Activated CD4-positive, CD25-positive, alpha-beta regulatory T cell treated with anti-CD3 and anti-CD28 coated beads, Interleukin-2, amount 50 U/mL, for 16 hours (primary cell): ENCODE measurements around the gene GNG14.
"Not testable (repeated sequence)": the region's sequence is repeated elsewhere in the genome, so short reads cannot be mapped to it uniquely, and the experiment has no call there.

ENCODE experiments used
- DNase-seq: peaks from one replicate; pipeline ENCODE4 v3.0.0-alpha.2; 2020; ENCODE audit warnings: low read depth, low spot score

GNG14 gene

GRCh38 chr19:12696366-12697335 lies 8.9 kb downstream of the GNG14 start, which contains the start of gene FBXW9:
TSS of gene FBXW9 (minus strand) at chr19:12696631. CDS start at chr19:12696581, 50 bp downstream.
- peak; percentile 97 for DNase-seq

DNA sequence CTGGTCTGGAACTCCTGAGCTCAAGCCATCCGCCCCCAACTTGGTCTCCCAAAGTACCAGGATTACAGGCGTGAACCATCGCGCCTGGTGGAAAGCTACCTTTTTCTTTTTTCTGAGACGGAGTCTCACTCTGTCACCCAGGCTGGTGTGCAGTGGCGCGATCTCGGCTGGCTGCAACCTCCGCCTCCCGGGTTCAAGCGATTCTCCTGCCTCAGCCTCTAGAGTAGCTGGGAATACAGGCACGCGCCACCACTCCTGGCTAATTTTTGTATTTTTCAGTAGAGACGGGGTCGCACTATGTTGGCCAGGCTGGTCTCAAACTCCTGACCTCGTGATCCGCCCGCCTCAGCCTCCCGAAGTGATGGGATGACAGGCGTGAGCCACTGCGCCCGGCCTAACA lies 9.6 kb downstream of the GNG14 start:
- not testable (repeated sequence) for DNase-seq

DNA sequence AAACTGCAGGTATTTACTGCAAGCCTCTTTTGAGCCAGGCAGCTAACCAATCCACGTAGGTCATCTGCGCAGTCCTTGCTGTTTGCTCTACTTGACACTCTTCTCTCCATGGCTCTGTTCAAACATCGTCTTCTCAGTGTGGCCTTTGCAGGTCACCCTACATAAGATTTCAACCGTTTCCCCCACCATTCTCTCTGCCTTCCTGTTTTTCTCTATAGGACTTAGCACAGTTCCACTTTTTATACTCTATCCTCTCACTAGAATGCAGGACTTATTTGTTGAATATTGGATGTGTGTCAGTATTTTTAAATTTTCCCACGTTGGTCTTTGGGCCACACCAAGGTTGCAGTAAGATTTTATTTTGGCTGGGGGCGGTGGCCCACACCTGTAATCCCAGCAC lies 10.3 kb downstream of the GNG14 start:
- DNase-seq: no peak

DNA sequence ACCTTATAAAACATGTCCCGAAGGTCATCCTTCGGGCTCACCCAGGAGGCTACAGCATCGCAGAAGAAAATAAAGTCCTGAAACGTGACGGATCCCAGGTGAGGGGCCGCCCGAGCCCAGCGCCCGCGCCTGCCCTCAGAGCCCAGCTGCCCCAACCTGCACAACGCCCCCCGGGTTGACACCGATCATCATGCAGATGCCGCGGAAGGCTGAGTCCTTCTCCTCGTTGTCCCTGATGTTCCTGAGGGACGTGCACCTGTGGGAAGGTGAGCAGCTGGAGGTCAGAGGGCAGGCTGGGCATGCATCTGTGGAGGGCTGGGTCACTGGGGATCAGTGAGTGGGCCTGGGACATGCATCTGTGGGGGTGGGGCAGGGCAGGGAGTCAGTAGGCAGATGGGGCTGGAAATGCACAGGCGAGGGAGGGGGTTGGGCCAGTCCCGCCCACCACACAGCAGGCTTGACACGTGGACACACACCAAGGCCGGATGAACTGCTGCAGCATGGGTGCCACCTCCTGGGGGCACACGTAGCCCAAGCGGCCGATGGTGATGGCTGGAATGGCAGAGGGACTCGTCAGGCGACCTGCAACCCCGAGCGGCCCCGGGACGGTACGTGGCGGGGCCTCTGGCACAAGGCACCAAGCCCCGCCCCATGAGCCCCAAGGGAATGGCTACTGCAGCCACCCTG lies 13.9 kb downstream of the GNG14 start:
- no peak for DNase-seq

DNA sequence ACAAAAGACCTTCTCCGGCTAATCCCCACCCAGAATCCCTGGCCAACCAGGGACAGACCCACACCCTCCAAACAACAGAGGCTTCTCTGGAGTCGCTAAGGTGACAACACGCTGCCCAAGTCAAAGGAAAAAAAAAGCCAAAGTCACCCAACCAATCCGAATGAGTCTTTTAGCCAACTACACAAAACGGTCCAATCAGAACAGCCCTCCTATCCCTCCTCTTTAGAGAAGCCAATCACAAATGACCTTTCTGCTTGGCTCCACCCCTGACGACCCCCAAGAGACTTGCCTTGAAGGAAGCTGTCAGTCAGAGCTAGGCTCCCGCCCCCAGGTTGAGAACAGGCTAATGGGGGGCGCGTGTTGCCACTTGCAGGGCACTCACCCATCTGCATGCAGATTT lies 15.2 kb downstream of the GNG14 start:
- DNase-seq: no peak

- no peak for DNase-seq
These were observed 17.4 kb downstream of the GNG14 start for GRCh38 chr19:12705169-12705568.

DNA sequence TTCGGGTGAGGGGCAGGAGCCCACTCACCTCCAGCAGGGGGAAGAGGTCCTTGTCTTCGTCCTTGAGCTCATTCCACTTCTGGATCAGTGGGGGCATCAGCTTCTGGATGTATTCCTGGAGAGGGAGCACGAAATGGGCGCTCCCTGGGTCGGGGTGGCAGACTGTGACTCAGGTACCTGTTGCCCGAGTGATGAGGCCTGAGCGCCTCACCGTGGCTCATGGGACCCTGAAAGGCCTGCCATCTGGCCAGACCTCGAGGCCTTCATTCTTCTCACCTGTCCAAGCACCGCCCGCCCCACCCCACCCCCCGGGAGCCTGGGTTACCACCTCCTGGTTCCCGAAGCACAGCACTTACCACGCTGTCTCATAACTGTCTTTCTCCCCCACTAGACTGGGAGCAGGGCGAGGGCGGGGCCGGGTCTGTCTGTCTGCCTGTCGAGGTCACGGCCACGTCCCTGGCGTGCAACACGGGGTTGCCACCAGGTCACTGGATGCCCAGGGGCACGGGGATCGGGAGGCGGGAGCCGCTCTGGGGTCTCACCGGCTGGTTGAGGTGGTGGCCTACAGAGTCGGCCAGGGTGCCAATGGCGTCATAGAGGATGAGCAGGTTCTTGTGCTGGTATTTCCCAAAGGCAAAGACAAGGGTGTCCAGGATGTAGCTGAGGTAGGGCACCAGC lies 18.0 kb downstream of the GNG14 start:
- no peak for DNase-seq

- no peak for DNase-seq
These were observed 18.5 kb downstream of the GNG14 start for GRCh38 chr19:12706332-12706718.

GRCh38 chr19:12708641-12709040 lies 20.8 kb downstream of the GNG14 start:
- DNase-seq: no peak

DNA sequence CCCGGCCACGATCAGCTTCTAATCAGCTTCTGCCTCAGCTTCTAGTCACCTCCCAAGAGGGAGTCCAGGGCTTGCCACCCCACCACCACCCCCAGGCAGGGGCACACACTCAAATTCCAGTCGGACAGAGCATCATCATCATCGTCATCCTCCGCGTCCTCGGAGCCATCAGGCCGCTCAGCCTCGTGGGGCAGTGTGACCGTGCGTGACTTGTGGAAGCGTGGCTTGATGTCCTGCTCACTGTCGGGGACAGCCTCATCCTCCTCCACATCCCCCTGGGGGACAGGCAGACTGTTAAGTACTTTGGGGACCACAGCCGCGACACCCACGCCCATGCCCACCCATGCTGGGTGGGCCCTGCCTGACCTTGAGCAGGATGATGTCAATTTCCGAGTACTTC lies 23.4 kb downstream of the GNG14 start:
- DNase-seq: no peak

DNA sequence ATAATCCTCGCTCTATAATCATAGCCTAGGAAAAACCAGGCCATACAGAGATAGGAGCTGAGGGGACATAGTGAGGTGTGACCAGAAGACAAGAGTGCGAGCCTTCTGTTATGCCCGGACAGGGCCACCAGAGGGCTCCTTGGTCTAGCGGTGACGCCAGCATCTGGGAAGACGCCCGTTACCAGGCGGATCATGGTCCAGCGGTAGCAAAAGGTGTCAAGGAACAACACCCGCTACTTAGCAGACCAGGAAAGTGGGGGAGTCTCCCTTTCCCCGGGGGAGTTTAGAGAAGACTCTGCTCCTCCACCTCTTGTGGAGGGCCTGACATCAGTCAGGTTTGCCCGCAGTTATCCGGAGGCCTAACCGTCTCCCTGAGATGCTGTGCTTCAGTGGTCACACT lies 24.3 kb downstream of the GNG14 start:
- DNase-seq: not testable (repeated sequence)

- not testable (repeated sequence) for DNase-seq
These were observed 25.5 kb downstream of the GNG14 start for GRCh38 chr19:12713304-12713703.

GRCh38 chr19:12715102-12715501 lies 27.3 kb downstream of the GNG14 start:
- no peak for DNase-seq

GRCh38 chr19:12715929-12716328 lies 28.1 kb downstream of the GNG14 start:
- no peak for DNase-seq

DNA sequence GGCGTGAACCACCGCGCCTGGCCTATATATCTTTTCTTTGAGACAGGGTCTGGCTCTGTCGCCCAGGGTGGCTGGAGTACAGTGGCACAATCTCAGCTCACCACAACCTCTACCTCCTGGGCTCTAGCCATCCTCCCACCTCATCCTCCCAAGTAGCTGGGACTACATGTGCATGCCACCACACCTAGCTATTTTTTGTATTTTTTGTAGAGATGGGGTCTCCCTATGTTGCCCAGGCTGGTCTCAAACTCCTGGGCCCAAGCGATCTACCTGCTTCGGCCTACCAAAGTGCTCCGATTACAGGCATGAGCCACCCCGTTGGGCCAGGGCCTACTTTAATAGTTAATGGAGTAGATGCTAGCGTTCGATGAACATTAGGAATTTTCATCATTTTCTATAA lies 32.5 kb downstream of the GNG14 start:
- no peak for DNase-seq

GRCh38 chr19:12720851-12721655 lies 33.3 kb downstream of the GNG14 start:
- DNase-seq: no peak

- no peak for DNase-seq
These were observed 34.1 kb downstream of the GNG14 start for GRCh38 chr19:12721656-12722565.

DNA sequence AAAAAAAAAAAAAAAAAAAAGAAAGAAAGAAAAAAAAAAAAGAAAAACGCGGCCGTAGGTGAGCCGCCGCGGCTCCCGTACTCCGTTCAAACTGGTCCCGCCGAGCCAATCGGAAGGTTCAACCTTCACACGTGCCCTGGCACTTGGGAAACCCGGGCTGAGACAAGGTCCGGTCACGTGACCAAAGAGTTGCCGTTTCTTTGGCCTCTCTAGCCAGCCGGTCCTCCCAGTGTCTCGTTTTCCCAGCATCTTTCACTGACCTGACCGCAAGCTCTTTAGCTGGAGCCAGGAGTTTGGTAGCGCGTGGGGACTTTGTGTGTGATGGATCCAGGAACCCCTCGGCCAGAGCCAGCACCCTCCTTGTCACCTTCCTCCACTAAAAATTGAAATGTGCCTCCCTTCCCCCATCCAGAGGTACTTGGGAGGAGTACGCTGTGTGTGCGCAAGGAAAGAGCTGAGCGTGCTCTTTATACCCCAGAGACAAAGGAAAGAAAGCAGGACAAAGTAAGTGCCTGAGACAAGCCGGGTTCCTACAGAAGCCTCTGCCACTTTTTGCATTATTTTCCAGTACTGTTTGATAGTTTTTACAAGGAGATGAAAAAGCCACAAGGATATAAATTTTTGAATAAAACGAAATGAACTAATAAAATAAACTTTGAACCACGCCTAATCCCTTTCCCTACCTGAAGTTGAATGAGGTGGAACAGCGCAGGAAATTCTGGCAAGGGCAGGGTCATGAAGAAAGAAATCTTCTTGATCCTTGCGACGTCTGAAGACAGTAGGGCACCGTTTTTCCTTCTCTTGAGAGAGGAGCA lies 35.0 kb downstream of the GNG14 start:
- peak; percentile 89 for DNase-seq

GRCh38 chr19:12723381-12723640 lies 35.5 kb downstream of the GNG14 start:
- no peak for DNase-seq
